Effector memory CD4-positive, alpha-beta T cell (primary cell): ENCODE data around the gene GBF1.
A peak's percentile ranks its signal among the peaks of the same experiment; 100 is the strongest.

Experiments
- DNase-seq, 3 donors: peaks; one replicate each; pipeline ENCODE4 v3.0.0-alpha.2; 2020
- H3K27ac ChIP-seq: 2 replicates; pipeline ENCODE4 v1.7.0; 2013; ENCODE audit warnings: mild to moderate bottlenecking, low read length, moderate library complexity; ENCODE audit not compliant: insufficient read depth, poor library complexity, severe bottlenecking
- H3K27me3 ChIP-seq: replicated peaks from 2 replicates; pipeline ENCODE4 v1.7.0; 2013; ENCODE audit warnings: mild to moderate bottlenecking, low read length; ENCODE audit not compliant: insufficient read depth, control insufficient read depth, poor library complexity, severe bottlenecking
- H3K36me3 ChIP-seq: 2 replicates; pipeline ENCODE4 v1.7.0; 2013; ENCODE audit warnings: mild to moderate bottlenecking, low read length, moderate library complexity; ENCODE audit not compliant: control insufficient read depth, insufficient read depth
- H3K4me1 ChIP-seq: 2 replicates; pipeline ENCODE4 v1.7.0; 2013; ENCODE audit warnings: low read length, mild to moderate bottlenecking; ENCODE audit not compliant: control insufficient read depth, insufficient read depth, poor library complexity, severe bottlenecking
- H3K4me3 ChIP-seq: 2 replicates; pipeline ENCODE4 v1.7.0; 2013; ENCODE audit warnings: low read length, low read depth, mild to moderate bottlenecking; ENCODE audit not compliant: insufficient read depth, poor library complexity, severe bottlenecking
- H3K9me3 ChIP-seq: 2 replicates; pipeline ENCODE4 v1.7.0; 2013; ENCODE audit warnings: mild to moderate bottlenecking, low read length, moderate library complexity; ENCODE audit not compliant: control insufficient read depth

GBF1 gene

GRCh38 chr10:102422545-102423129 lies 177.3 kb downstream of the GBF1 start:
- peak overlapping the region; percentile 72 for H3K27ac ChIP-seq
- peak overlapping the region; percentile 88 for H3K4me3 ChIP-seq
- peaks cover 5% of the 10 kb centered on the region for H3K36me3 ChIP-seq
- H3K4me1 ChIP-seq = peaks cover 37% of the 10 kb centered on the region
- H3K9me3 ChIP-seq = no peaks in the 10 kb centered on the region
- H3K27me3 ChIP-seq = peaks cover 5% of the 10 kb centered on the region
- no peak for DNase-seq

- no peak overlapping the region for H3K27ac ChIP-seq
- H3K4me1 ChIP-seq = peaks cover 37% of the 10 kb centered on the region
- H3K4me3 ChIP-seq = no peak overlapping the region
- H3K9me3 ChIP-seq = no peaks in the 10 kb centered on the region
- peaks cover 5% of the 10 kb centered on the region for H3K27me3 ChIP-seq
- peaks cover 5% of the 10 kb centered on the region for H3K36me3 ChIP-seq
- DNase-seq = no peak
Observed at GRCh38 chr10:102423372-102423968, 178.1 kb downstream of the GBF1 start.

GRCh38 chr10:102424145-102424544 lies 178.8 kb downstream of the GBF1 start:
- H3K36me3 ChIP-seq = peaks cover 5% of the 10 kb centered on the region
- peaks cover 33% of the 10 kb centered on the region for H3K4me1 ChIP-seq
- no peak overlapping the region for H3K27ac ChIP-seq
- H3K27me3 ChIP-seq = peaks cover 3% of the 10 kb centered on the region
- H3K4me3 ChIP-seq = no peak overlapping the region
- no peak for DNase-seq
- H3K9me3 ChIP-seq = no peaks in the 10 kb centered on the region

GRCh38 chr10:102424916-102425315 lies 179.6 kb downstream of the GBF1 start:
- no peak for DNase-seq
- peaks cover 26% of the 10 kb centered on the region for H3K4me1 ChIP-seq
- no peak overlapping the region for H3K4me3 ChIP-seq

GRCh38 chr10:102425444-102425843 lies 180.1 kb downstream of the GBF1 start:
- H3K36me3 ChIP-seq = peaks cover 5% of the 10 kb centered on the region
- H3K4me3 ChIP-seq = no peak overlapping the region
- H3K27ac ChIP-seq = no peak overlapping the region
- H3K27me3 ChIP-seq = no peaks in the 10 kb centered on the region
- no peaks in the 10 kb centered on the region for H3K9me3 ChIP-seq
- H3K4me1 ChIP-seq = peaks cover 20% of the 10 kb centered on the region
- no peak for DNase-seq

More at GRCh38 chr10:102424916-102425315, 179.6 kb downstream of the GBF1 start:
- H3K27ac ChIP-seq = no peak overlapping the region
- H3K27me3 ChIP-seq = no peaks in the 10 kb centered on the region
- peaks cover 5% of the 10 kb centered on the region for H3K36me3 ChIP-seq
- no peaks in the 10 kb centered on the region for H3K9me3 ChIP-seq

- Histone ChIP-seq H3K27me3 (no peaks in the 10 kb centered on the region), H3K4me1 (peaks cover 22% of the 10 kb centered on the region), H3K4me3 (no peak overlapping the region), H3K36me3 (peaks cover 5% of the 10 kb centered on the region), H3K27ac (no peak overlapping the region), H3K9me3 (no peaks in the 10 kb centered on the region)
- DNase-seq = no peak
Observed at GRCh38 chr10:102426803-102427287, 181.5 kb downstream of the GBF1 start.

GRCh38 chr10:102429468-102429867 lies 184.1 kb downstream of the GBF1 start:
- Histone ChIP-seq H3K27me3 (no peaks in the 10 kb centered on the region), H3K36me3 (peaks cover 4% of the 10 kb centered on the region), H3K9me3 (no peaks in the 10 kb centered on the region), H3K4me3 (no peak overlapping the region), H3K27ac (no peak overlapping the region), H3K4me1 (peaks cover 24% of the 10 kb centered on the region)
- DNase-seq = no peak

GRCh38 chr10:102431452-102432124 lies 186.3 kb downstream of the GBF1 start:
- Histone ChIP-seq H3K4me3 (peak overlapping the region; percentile 95), H3K27ac (peak overlapping the region; percentile 75), H3K36me3 (no peaks in the 10 kb centered on the region), H3K27me3 (no peaks in the 10 kb centered on the region), H3K4me1 (peaks cover 39% of the 10 kb centered on the region), H3K9me3 (no peaks in the 10 kb centered on the region)
- no peak for DNase-seq
